GM23338 (cell line): ENCODE data around the gene SYT7.

Source experiments
- TF ChIP-seq, protein P1 (sequence below), 2 experiments: fragments of 200-600 bp in 1 of 2; sonication (generic) in 1 of 2; conservative IDR thresholded peaks; 2 replicates each; pipeline versions ENCODE4 v1.5.1 to v1.6.1; 2016 to 2017; ENCODE audit warnings: antibody characterized with exemption in 2 of 2, low read depth in 2 of 2, mild to moderate bottlenecking in 2 of 2, moderate library complexity in 1 of 2
- TF ChIP-seq, protein P2 (sequence below): IDR thresholded peaks from 2 replicates; pipeline ENCODE4 v1.6.1; 2016; ENCODE audit warnings: antibody characterized with exemption

DNA sequence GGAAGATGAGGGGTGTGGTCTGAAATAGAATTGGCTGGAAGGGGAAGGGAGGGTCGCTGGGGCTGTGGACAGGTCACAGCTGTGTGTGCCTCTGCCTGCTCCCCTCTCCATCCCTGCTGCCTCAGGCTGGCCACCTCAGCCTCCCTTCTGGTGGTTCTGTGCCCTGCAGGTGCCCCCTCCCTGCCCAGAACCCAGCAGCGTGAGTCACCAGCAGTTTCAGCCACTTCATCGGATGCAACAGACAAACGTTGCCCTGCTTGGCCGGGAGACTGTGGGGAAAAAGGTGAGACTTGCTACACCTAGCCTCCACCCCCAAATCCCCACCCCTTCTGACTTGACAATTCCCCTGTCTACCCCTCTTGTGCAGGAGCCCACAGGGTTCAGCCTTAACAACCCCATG, 94.1 kb downstream of the SYT7 start:
- TF ChIP-seq, protein P1, sequence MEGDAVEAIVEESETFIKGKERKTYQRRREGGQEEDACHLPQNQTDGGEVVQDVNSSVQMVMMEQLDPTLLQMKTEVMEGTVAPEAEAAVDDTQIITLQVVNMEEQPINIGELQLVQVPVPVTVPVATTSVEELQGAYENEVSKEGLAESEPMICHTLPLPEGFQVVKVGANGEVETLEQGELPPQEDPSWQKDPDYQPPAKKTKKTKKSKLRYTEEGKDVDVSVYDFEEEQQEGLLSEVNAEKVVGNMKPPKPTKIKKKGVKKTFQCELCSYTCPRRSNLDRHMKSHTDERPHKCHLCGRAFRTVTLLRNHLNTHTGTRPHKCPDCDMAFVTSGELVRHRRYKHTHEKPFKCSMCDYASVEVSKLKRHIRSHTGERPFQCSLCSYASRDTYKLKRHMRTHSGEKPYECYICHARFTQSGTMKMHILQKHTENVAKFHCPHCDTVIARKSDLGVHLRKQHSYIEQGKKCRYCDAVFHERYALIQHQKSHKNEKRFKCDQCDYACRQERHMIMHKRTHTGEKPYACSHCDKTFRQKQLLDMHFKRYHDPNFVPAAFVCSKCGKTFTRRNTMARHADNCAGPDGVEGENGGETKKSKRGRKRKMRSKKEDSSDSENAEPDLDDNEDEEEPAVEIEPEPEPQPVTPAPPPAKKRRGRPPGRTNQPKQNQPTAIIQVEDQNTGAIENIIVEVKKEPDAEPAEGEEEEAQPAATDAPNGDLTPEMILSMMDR (conservative IDR thresholded peaks at IDR 0.05; ENCODE audit: low read depth in 2 of 2): no peak
- TF ChIP-seq, protein P2, sequence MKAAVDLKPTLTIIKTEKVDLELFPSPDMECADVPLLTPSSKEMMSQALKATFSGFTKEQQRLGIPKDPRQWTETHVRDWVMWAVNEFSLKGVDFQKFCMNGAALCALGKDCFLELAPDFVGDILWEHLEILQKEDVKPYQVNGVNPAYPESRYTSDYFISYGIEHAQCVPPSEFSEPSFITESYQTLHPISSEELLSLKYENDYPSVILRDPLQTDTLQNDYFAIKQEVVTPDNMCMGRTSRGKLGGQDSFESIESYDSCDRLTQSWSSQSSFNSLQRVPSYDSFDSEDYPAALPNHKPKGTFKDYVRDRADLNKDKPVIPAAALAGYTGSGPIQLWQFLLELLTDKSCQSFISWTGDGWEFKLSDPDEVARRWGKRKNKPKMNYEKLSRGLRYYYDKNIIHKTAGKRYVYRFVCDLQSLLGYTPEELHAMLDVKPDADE: no peak
